ENCODE measurements around the gene RAPGEF6. TPM values are rescaled to one million over a fixed set of nuclear protein-coding genes. Genes with fewer than 3 reads are reported as not detected.

Gene RAPGEF6
- total RNA-seq, 6 experiments from 2014 or later, result 7.3 to 12.0 (median 10.2) TPM

GRCh38 chr5:131644370-131644769, 9.3 kb upstream of the RAPGEF6 start:
- DNase-seq, result no peak
- H3K27me3 Mint-ChIP-seq (ENCODE audit: insufficient read depth), result no peaks in the 10 kb centered on the region; the same call in 1 of the 2 replicates
- peak overlapping the region; percentile 29; the same call in 1 of the 2 replicates for H3K27ac Mint-ChIP-seq
- H3K9me3 Mint-ChIP-seq, result no peaks in the 10 kb centered on the region
- H3K4me1 Mint-ChIP-seq (ENCODE audit: low read depth), result peaks cover 34% of the 10 kb centered on the region
- peaks cover 35% of the 10 kb centered on the region for H3K36me3 Mint-ChIP-seq (ENCODE audit: low read depth)
- TF ChIP-seq CTCF (IDR thresholded peaks at IDR 0.05), result no peak
- no peak overlapping the region for H3K4me3 Mint-ChIP-seq

- peaks cover 32% of the 10 kb centered on the region for H3K4me1 Mint-ChIP-seq (ENCODE audit: low read depth)
- peaks cover 21% of the 10 kb centered on the region for H3K36me3 Mint-ChIP-seq (ENCODE audit: low read depth)
- no peak for TF ChIP-seq CTCF (IDR thresholded peaks at IDR 0.05)
- no peak overlapping the region for H3K27ac Mint-ChIP-seq
- no peak for DNase-seq
- no peaks in the 10 kb centered on the region; the same call in 1 of the 2 replicates for H3K27me3 Mint-ChIP-seq (ENCODE audit: insufficient read depth)
- H3K9me3 Mint-ChIP-seq, result no peaks in the 10 kb centered on the region
- no peak overlapping the region for H3K4me3 Mint-ChIP-seq
These were observed 6.5 kb upstream of the RAPGEF6 start for GRCh38 chr5:131641494-131641893.

GRCh38 chr5:131640043-131640856, 5.2 kb upstream of the RAPGEF6 start:
- peak; percentile 21 for DNase-seq
- H3K27ac Mint-ChIP-seq, result peak overlapping the region; percentile 15; the same call in 1 of the 2 replicates
- peaks cover 3% of the 10 kb centered on the region; the same call in 1 of the 2 replicates for H3K27me3 Mint-ChIP-seq (ENCODE audit: insufficient read depth)

GRCh38 chr5:131639148-131639547, 4.1 kb upstream of the RAPGEF6 start:
- Mint-ChIP-seq H3K27ac (no peak overlapping the region), H3K9me3 (no peaks in the 10 kb centered on the region), H3K27me3 (ENCODE audit: insufficient read depth) (peaks cover 5% of the 10 kb centered on the region; the same call in 1 of the 2 replicates), H3K4me1 (ENCODE audit: low read depth) (peaks cover 27% of the 10 kb centered on the region), H3K36me3 (ENCODE audit: low read depth) (peaks cover under 1% of the 10 kb centered on the region), H3K4me3 (no peak overlapping the region)
- DNase-seq, result no peak
- TF ChIP-seq CTCF (IDR thresholded peaks at IDR 0.05), result no peak

More at GRCh38 chr5:131640043-131640856, 5.2 kb upstream of the RAPGEF6 start:
- H3K36me3 Mint-ChIP-seq (ENCODE audit: low read depth), result peaks cover 12% of the 10 kb centered on the region
- no peak for TF ChIP-seq CTCF (IDR thresholded peaks at IDR 0.05)
- H3K4me3 Mint-ChIP-seq, result no peak overlapping the region
- H3K9me3 Mint-ChIP-seq, result no peaks in the 10 kb centered on the region
- peaks cover 36% of the 10 kb centered on the region for H3K4me1 Mint-ChIP-seq (ENCODE audit: low read depth)

GRCh38 chr5:131637694-131638093, 2.7 kb upstream of the RAPGEF6 start:
- H3K36me3 Mint-ChIP-seq (ENCODE audit: low read depth), result no peaks in the 10 kb centered on the region
- H3K27ac Mint-ChIP-seq, result no peak overlapping the region
- H3K9me3 Mint-ChIP-seq, result no peaks in the 10 kb centered on the region
- H3K27me3 Mint-ChIP-seq (ENCODE audit: insufficient read depth), result peaks cover 5% of the 10 kb centered on the region; the same call in 1 of the 2 replicates
- DNase-seq, result no peak
- no peak overlapping the region for H3K4me3 Mint-ChIP-seq
- H3K4me1 Mint-ChIP-seq (ENCODE audit: low read depth), result peaks cover 31% of the 10 kb centered on the region
- no peak for TF ChIP-seq CTCF (IDR thresholded peaks at IDR 0.05)

Measured in HFFc6 (cell line).